NCI-H2107 treated with DMSO at 0.1 percent for 48 hours (cell line): ENCODE results near the gene MYMX.
"Not testable (repeated sequence)": the region's sequence is repeated elsewhere in the genome, so short reads cannot be mapped to it uniquely, and the experiment has no call there.

Source experiments
- DNase-seq: peaks from one replicate; lab custom pipeline; 2025; ENCODE audit not compliant: unreplicated experiment; lab: John Stamatoyannopoulos, UW

MYMX gene

DNA sequence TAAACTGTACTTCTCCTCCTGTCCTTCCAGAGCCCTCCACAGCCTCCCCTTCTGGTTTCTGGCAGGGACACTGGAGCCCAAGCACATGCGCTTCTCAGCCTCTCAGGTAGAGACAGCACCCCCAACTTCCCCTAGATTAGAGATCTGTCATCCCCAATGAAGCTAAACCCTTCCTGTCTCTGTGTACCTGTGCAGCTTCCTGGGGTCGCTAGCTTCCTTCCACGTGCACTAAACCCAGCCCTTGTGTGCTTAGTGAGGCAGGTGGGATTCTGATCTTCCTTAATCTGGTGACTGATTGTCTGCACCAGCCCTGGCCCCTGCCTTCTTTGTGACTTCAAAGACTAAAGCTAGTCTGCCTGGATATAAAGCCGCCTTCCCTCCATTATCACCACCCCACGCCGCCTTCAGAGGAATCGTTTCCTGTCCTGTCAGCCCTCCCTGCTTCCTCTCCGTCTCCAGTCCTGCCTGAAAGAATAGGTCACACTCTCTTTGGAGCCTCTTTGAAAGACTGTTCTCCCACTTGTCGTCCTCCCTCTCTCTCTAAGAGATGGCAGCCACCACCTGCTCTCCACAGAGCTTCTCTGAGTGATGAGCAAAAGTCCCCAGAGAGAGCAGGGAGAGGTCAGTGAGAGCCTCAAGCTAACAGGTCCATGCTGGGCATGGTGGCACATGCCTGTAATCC is 30.6 kb upstream of the MYMX start:
- no peak for DNase-seq

DNA sequence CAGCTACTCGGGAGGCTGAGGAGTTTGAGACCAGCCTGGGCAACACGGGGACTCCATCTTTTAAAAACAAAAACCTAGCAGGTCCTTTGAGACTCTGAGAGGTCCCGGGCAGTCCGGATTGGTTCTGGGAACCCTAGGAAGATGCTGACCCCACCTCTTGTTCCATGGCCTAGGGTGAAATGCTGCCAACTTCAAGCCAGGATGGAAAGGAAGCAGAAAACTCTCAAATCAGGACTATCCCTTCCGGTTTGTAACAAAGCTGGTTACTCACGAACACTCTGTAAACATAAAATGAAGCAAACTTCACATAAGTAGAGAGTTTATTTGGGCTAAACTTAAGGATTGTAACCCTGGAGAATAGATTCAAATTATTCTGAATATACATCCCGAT is 30.1 kb upstream of the MYMX start:
- DNase-seq: no peak

DNA sequence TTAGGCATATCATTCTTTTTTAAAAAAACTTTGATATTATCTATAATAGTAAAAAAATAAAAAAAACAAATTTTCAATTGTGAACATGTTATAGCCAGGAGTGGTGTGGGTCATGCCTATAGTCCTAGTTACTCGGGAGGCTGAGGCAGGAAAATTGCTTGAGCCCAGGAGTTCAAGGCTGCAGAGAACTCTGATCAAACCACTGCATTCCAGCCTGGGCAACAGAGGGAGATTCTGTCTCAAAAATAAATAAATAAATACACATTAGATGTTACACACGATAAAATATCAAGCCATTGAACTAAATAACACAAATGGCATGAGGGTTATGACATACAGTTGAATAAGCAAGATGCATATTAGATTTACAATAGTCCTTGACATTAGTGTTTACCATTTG is 27.9 kb upstream of the MYMX start:
- DNase-seq: no peak

DNA sequence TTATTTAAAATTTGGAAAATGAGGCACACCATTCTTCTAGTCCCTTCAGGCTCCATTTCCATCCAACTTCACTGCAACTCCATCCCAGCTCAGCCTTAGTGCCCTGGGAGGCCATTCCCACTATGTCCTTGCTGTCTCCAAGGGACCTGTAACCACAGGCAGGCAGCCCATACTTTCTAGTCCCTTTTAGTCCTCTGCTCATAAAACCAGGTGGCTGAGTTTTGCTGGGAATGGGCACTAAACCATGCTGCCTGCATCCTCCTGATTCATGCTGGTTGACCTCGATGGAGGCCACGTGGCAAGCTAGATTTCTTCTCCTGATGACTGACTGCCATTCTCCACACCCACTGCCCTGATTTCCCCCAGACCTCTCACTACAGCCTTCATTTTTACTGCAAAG is 27.5 kb upstream of the MYMX start:
- DNase-seq: no peak

DNA sequence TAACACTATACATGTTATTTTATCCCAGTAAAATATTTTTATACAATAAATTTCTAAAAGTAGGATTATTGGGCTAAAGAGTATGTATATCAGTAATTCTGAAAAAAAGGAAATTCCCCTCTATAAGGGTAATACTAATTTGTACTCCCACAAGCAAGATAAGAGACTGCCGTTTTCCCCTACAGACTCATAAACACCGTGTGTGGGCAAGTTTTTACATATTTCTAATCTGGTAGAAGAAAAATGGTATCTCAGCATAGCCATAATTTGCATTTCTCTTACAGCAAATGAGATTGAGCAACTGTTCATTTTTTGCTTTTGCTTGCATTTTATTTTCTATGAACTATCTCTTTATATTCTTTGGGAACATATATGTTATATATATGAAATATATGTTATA is 26.0 kb upstream of the MYMX start:
- DNase-seq: no peak

DNA sequence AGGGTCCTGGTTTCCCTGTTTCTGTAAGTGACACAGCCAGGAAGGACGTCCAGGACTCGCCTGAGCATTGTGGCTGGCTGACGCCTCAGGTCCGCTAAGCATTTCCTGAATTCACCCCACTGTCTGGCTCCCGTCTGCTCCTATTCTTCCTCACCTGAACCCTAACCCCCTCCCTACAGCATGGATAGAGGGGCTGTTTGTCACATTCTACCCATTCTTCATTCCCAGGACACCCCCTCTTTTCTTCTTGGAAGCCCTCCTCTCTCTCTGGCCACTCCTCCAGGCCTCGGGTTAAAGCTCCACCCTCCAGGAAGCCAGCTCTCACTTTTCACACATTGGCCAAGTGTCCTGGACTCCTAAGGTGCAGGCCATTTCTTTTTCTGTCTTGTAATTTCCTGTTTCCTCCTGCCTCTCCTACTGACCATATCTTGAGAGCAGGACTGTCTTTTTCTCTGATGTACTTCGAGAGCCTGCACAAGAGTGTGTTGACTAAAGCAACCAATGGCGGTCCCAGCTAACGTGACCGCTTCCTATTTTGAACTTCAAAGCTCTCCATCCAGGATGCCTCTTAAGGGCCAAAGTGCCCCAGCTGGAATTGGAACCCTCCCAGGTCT is 24.2 kb upstream of the MYMX start:
- no peak for DNase-seq

- no peak for DNase-seq
Observed at GRCh38 chr6:44193307-44193910, 23.3 kb upstream of the MYMX start.

- DNase-seq: no peak
Observed at GRCh38 chr6:44194326-44194725, 22.4 kb upstream of the MYMX start.

DNA sequence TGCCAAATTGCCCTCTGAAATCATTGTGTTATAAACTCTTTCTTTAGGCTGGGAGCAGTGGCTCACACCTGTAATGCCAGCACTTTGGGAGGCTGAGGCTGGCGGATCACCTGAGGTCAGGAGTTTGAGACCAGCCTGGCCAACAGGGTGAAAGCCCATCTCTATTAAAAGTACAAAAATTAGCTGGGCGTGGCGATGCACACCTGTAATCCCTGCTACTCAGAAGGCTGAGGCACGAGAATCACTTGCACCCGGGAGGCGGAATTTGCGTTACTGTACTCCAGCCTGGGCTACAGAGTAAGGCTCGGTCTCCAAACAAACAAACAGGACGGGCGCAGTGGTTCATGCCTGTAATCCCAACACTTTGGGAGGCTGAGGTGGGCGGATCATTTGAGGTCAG is 20.4 kb upstream of the MYMX start:
- not testable (repeated sequence) for DNase-seq

DNA sequence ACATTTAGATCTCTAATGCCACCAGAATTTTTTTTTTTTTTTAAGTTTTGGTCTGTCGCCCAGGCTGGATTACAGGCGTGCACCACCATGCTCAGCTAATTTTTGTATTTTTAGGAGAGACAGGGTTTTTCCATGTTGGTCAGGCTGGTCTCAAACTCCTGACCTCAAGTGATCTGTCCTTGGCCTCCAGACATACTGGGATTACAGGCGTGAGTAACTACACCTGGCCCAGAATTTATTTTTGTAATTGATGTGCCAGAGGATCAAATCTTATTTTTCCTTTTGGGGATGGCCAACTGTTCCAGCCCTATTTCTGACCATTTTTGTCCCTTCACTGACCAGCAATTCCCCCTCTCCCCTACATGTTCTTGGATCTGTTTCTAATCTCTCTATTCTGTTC is 18.0 kb upstream of the MYMX start:
- DNase-seq: no peak

DNA sequence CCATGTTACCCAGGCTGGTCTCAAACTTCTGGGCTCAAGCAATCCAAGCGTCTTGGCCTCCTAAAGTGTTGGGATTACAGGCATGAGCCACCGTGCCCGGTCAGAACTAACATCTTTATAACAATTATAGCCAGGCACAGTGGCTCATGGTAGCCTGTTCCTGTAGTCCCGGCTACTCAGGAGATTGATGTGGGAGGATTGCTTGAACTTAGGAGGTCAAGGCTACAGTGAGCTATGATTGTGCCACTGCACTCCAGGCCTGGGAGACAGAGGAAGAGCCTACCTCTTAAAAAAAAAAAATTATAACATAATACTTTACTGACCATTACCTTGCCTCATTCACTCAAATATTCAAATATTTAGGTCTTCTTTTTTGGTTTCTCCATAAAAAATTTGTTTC is 16.8 kb upstream of the MYMX start:
- DNase-seq: no peak

- no peak for DNase-seq
Observed at GRCh38 chr6:44201200-44201599, 15.5 kb upstream of the MYMX start.

- no peak for DNase-seq
Observed at GRCh38 chr6:44201638-44202303, 15.0 kb upstream of the MYMX start.

- DNase-seq: no peak
Observed at GRCh38 chr6:44202332-44202971, 14.3 kb upstream of the MYMX start.

DNA sequence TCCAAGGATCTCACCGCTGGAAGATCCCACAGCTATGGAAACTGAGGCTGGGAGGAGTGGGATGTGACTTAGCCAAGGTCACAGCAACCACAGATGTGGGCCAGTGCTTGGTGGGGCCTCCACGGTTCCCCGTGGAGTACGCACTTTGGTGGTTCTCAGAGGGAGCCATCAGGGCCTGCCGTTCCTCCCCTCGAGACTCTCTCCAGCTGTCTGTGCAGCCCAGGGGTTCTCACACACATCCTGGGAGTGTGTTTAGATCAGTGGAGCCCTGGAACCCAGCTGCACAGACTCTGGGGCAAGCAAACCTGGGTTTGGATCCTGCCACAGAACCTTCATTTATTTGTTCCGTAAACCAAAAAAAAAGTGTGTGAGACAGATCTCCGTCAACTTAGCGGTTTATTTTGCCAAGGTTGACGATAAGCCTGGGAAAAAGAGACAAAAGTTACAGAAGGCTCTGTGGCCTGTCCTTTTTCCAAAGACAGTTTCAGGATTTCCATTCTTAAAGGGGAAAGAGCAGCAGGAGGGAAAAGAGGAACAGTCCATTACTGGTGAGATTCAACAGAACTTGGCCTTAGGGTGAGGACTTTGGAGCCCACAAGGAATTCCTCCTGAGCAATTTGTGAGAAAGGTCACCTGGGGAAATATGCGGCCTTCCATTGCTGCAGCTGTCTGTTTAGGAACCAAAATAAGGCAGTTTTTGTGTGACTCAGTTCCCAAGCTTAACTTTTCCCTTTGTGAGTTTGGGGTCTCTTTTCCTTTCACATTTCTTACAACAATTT is 13.6 kb upstream of the MYMX start:
- no peak for DNase-seq

DNA sequence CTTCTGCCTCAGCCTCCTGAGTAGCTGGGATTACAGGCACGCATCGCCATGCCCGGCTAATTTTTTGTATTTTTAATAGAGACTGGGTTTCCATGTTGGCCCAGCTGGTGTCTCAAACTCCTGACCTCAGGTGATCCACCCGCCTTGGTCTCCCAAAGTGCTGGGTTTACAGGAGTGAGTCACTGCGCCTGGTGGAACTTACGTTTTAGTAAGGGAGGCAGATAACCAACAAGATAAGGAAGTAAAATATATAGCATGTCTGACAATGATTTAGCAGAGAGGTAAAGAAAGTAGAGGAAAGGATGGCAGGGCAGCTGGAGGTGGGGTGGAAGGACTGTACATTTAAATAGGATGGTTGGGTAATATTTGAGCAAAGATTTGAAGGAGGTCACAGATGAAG is 12.8 kb upstream of the MYMX start:
- DNase-seq: no peak

DNA sequence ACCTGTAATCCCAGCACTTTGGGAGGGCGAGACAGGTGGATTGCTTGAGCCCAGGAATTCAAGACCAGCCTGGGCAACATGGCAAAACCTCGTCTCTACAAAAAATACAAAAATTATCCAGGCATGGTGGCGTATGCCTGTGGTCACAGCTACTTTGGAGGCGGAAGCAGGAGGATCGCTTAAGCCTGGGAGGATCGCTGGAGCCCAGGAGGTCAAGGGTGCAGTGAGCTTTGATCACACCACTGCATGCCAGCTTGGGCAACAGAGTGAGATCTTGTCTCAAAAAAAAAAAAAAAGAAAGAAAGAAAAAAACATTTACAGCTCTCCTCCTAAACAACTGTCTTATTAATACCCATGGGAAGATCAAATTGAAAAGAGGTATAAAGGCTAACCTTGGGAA is 8.8 kb upstream of the MYMX start:
- DNase-seq: no peak

- DNase-seq: no peak
Observed at GRCh38 chr6:44211284-44211683, 5.4 kb upstream of the MYMX start.

DNA sequence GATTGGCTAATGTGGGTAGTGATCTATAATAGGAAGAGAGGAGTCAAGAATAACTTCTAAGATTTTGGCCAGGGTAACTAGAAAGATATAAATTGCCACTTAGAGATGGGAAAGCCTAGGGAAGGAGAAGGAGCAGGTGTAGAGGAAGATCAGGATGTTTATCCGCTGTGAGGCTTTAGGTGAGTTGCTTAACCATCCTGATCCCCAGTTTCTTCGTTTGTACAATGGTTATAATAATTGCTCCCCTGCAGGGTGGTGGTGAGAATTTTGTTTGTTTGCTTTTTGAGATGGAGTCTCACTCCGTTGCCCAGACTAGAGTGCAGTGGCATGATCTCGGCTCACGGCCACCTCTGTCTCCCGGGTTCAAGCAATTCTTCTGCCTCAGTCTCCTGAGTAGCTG is 2.4 kb upstream of the MYMX start:
- no peak for DNase-seq

GRCh38 chr6:44217332-44218143 is 812 bp downstream of the MYMX start:
- DNase-seq: no peak
